RWPE2 (cell line): Measurements from ENCODE around the gene CHD9NB.
"Not testable (repeated sequence)": the region's sequence is repeated elsewhere in the genome, so short reads cannot be mapped to it uniquely, and the experiment has no call there.

ENCODE experiments used
- ATAC-seq: fragments of 200-7000 bp; cut with Tn5 transposase; 3 replicates; pipeline ENCODE4 v1.9.1; 2021; ENCODE audit warnings: low read depth
- DNase-seq: peaks from one replicate; pipeline ENCODE4 v3.0.0-alpha.2; 2020; ENCODE audit warnings: low spot score
- H3K27ac ChIP-seq: fragments of 450-650 bp; 2 replicates; pipeline ENCODE4 v1.5.1; 2017; ENCODE audit warnings: mild to moderate bottlenecking; ENCODE audit not compliant: poor library complexity, severe bottlenecking
- H3K27me3 ChIP-seq: fragments of 250-450 bp; sonication (Bioruptor Pico); 2 replicates; pipeline ENCODE4 v1.5.1; 2021; ENCODE audit warnings: mild to moderate bottlenecking, moderate library complexity; ENCODE audit not compliant: insufficient read depth, poor library complexity, severe bottlenecking
- H3K36me3 ChIP-seq: fragments of 250-450 bp; sonication (Bioruptor Pico); 2 replicates; pipeline ENCODE4 v1.5.1; 2020; ENCODE audit warnings: low read depth, mild to moderate bottlenecking, moderate library complexity
- H3K4me1 ChIP-seq: fragments of 250-450 bp; sonication (Bioruptor Pico); 2 replicates; pipeline ENCODE4 v1.5.1; 2021; ENCODE audit warnings: mild to moderate bottlenecking, moderate library complexity; ENCODE audit not compliant: insufficient read depth, poor library complexity, severe bottlenecking
- H3K4me3 ChIP-seq: fragments of 250-450 bp; sonication (Bioruptor Pico); 2 replicates; pipeline ENCODE4 v1.5.1; 2021; ENCODE audit warnings: mild to moderate bottlenecking, moderate library complexity; ENCODE audit not compliant: severe bottlenecking
- H3K9me3 ChIP-seq: fragments of 250-450 bp; sonication (Bioruptor Pico); 2 replicates; pipeline ENCODE4 v1.5.1; 2021; ENCODE audit warnings: mild to moderate bottlenecking, moderate library complexity; ENCODE audit not compliant: severe bottlenecking
- TF ChIP-seq, protein P1 (sequence below): fragments of 450-650 bp; IDR thresholded peaks from one replicate; pipeline ENCODE4 v1.5.1; 2017; ENCODE audit warnings: mild to moderate bottlenecking, moderate library complexity; ENCODE audit not compliant: poor library complexity, severe bottlenecking

The CHD9NB gene

DNA sequence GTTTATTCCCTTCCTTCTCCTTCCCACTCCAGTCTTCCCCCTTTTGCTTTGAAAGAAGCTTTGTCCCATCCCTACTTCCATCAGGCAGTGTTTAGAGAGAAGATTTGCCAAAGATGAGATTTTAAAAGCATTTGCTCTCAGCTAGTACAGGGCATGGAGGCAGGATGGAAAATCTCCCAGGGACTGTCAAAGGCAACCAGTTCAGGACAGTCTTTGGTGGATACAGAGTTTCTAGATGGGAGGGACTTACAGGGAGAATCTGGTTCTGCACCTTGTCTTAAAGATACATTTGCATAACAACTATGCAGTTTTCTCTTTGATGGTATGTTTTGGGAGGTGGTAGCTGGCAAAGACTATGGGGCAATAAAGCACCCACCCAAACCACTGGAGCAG lies 28.3 kb upstream of the CHD9NB start:
- peaks cover 71% of the 10 kb centered on the region for H3K4me1 ChIP-seq
- H3K27me3 ChIP-seq = no peaks in the 10 kb centered on the region
- TF ChIP-seq, protein P1, sequence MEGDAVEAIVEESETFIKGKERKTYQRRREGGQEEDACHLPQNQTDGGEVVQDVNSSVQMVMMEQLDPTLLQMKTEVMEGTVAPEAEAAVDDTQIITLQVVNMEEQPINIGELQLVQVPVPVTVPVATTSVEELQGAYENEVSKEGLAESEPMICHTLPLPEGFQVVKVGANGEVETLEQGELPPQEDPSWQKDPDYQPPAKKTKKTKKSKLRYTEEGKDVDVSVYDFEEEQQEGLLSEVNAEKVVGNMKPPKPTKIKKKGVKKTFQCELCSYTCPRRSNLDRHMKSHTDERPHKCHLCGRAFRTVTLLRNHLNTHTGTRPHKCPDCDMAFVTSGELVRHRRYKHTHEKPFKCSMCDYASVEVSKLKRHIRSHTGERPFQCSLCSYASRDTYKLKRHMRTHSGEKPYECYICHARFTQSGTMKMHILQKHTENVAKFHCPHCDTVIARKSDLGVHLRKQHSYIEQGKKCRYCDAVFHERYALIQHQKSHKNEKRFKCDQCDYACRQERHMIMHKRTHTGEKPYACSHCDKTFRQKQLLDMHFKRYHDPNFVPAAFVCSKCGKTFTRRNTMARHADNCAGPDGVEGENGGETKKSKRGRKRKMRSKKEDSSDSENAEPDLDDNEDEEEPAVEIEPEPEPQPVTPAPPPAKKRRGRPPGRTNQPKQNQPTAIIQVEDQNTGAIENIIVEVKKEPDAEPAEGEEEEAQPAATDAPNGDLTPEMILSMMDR = no peak
- H3K4me3 ChIP-seq = no peak overlapping the region
- DNase-seq (no peak), ATAC-seq (peak; percentile 1; the same call in 1 of the 3 replicates)
- no peaks in the 10 kb centered on the region for H3K9me3 ChIP-seq
- peak overlapping the region; percentile 95 for H3K27ac ChIP-seq
- peaks cover 3% of the 10 kb centered on the region; the same call in 1 of the 2 replicates for H3K36me3 ChIP-seq

DNA sequence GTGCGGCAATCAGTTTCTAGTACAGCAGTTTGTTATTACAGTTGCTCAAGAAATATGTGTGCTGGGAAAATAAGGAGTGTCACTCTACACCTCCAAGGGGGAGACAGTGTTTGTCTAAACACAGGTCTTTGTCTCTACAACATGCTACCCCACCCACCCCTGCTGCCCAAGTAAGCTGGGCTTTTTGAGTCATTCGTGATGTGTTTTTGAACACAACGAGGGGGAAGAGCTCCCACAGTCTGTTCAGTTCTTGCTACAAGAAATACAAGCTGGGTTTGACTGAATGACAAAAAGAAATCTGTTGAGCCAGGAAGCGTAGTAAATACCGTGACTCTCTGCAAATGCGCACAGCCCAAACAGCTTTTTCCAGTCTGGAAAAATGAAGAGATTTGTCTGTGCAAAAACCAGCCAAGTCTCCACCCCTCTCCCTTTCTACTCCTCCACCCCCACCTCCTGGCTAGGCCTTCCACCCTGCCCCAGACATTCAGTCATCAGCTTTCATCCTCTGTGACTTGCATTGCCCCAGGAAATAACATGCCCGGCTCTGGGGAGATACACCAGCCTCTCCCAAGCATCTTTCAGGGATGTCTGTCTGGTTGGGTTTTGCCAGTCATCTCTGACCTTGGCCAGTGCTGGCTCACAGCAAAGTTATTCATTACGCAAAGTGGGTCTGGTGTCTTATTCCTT lies 27.8 kb upstream of the CHD9NB start:
- DNase-seq (peak; percentile 92), ATAC-seq (peak; percentile 84)
- Histone ChIP-seq H3K36me3 (peaks cover 6% of the 10 kb centered on the region), H3K27me3 (no peaks in the 10 kb centered on the region), H3K27ac (peak overlapping the region; percentile 95), H3K9me3 (no peaks in the 10 kb centered on the region), H3K4me1 (peaks cover 65% of the 10 kb centered on the region), H3K4me3 (no peak overlapping the region)
- TF ChIP-seq, protein P1 = no peak

DNA sequence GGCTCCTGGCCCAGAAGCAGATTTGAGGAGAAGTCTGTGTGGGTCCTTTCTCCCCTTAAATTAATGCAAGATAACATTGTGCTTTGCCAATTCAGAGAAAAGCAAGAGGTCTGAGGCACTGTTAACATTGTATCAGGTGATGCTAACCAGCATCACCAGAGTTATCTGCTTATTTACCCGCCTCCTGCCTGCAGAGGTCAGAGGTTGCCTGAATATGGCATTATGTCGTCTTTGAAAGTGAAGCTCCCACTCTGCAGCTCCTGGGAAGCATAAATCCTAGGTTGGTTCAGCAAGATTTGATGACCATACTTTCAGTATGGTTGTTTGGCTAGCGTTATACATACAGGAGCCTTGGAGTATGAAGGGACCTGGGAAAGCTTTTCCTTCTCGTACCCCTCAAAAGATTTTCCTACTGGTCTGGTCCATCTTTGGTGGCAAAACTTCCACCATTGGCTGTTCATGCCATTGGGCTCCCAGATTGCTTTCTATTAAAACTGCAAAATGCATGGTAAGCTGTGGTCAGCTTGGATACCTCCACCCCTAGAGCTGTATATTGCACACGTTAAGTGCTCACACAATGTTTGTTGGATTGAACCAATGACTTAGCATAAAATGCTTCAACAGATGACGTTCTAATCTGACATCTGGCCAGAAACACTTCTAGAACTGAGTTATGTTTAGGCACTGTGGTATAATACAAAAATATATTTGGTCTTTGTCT lies 26.2 kb upstream of the CHD9NB start:
- ATAC-seq (no peak), DNase-seq (no peak)
- peak overlapping the region; percentile 95 for H3K27ac ChIP-seq

DNA sequence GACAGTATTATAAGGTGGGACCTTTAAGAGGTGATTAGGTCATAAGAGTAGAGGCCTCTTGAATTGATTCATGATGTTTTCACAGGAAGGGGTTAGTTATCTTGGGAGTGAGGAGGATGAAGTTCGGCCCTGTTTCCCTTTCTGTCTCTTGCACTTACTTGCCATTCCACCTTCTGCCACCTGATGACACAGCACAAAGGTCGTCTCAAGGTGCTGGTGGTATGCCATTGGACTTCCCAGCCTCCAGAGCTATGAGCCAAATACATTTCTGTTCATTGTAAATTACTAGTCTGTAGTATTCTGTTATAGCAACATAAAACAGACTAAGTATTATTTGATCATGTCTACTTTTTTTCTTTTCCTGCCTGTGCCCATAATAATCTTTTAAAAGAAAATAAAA lies 25.6 kb upstream of the CHD9NB start:
- Histone ChIP-seq H3K4me1 (peaks cover 43% of the 10 kb centered on the region), H3K4me3 (no peak overlapping the region), H3K27me3 (no peaks in the 10 kb centered on the region), H3K36me3 (peaks cover 9% of the 10 kb centered on the region), H3K27ac (peak overlapping the region; percentile 95), H3K9me3 (peaks cover 7% of the 10 kb centered on the region)
- ATAC-seq = no peak
- DNase-seq = no peak
- TF ChIP-seq, protein P1 = no peak

More for the DNA sequence above, 26.2 kb upstream of the CHD9NB start:
- Histone ChIP-seq H3K4me1 (peaks cover 50% of the 10 kb centered on the region), H3K4me3 (no peak overlapping the region), H3K9me3 (peaks cover 7% of the 10 kb centered on the region), H3K27me3 (no peaks in the 10 kb centered on the region), H3K36me3 (peaks cover 7% of the 10 kb centered on the region)
- TF ChIP-seq, protein P1 = no peak

DNA sequence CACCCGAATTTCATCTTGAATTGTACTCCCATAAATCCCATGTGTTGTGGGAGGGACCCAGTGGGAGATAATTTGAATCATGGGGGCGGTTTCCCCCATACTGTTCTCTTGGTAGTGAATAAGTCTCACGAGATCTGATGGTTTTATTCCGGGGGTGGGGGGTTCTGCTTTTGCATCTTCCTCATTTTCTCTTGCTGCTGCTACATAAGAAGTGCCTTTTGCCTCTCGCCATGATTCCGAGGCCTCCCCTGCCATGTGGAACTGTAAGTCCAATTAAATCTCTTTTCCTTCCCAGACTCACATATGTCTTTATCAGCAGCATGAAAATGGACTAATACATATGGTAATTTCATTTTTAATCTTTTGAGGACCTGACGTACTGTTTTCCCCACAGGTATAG lies 22.8 kb upstream of the CHD9NB start:
- H3K27me3 ChIP-seq, H3K4me3 ChIP-seq, H3K27ac ChIP-seq, H3K9me3 ChIP-seq, DNase-seq, ATAC-seq: not testable (repeated sequence)
- H3K4me1 ChIP-seq = peaks cover 17% of the 10 kb centered on the region
- H3K36me3 ChIP-seq = peaks cover 15% of the 10 kb centered on the region

DNA sequence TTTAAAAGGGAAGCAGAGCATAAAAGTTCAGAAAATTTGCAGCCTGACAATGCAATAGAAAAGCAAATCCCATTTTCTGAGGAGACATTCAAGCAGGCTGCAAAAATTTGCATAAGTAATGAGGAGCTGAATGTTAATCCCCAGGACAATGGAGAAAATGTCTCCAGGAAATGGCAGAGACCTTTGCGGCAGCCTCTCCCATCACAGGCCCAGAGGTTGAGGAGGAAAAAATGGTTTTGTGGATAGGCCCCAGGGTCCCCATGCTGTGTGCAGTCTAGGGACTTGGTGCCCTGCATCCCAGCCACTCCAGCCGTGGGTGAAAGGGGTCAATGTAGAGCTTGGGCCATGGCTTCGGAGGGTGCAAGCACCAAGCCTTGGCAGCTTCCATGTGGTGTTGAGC lies 21.6 kb upstream of the CHD9NB start:
- H3K4me3 ChIP-seq, H3K4me1 ChIP-seq, H3K9me3 ChIP-seq, ATAC-seq, DNase-seq, H3K27ac ChIP-seq, H3K27me3 ChIP-seq: not testable (repeated sequence)
- H3K36me3 ChIP-seq = peaks cover 19% of the 10 kb centered on the region
